Tibial nerve (tissue), 4 donors: ENCODE measurements around the gene DLEU7. TPM values are rescaled to one million over a fixed set of nuclear protein-coding genes. Genes with fewer than 3 reads are reported as not detected.

ENCODE experiments used
- DNase-seq, 2 donors: peaks; one replicate each; pipeline ENCODE4 v3.0.0-alpha.2; 2019; ENCODE audit warnings: low spot score in 2 of 2
- H3K27ac ChIP-seq, 4 donors: fragments of 200-600 bp; sonication (generic) in 3 of 4; one replicate each; pipeline ENCODE4 v1.5.1; 2017 to 2019; ENCODE audit warnings: mild to moderate bottlenecking in 1 of 4
- H3K27me3 ChIP-seq, 2 donors: fragments of 200-600 bp; sonication (generic) in 1 of 2; one replicate each; pipeline versions ENCODE4 v1.5.1 to v1.6.0; 2017 to 2019
- H3K36me3 ChIP-seq, 3 donors: fragments of 200-600 bp; sonication (generic); one replicate each; pipeline ENCODE4 v1.5.1; 2018 to 2019
- H3K4me1 ChIP-seq, 4 donors: fragments of 200-600 bp; sonication (generic) in 3 of 4; one replicate each; pipeline ENCODE4 v1.5.1; 2017 to 2019
- H3K4me3 ChIP-seq, 4 donors: fragments of 200-600 bp; sonication (generic) in 3 of 4; one replicate each; pipeline ENCODE4 v1.5.1; 2017 to 2019; ENCODE audit warnings: mild to moderate bottlenecking in 1 of 4, moderate library complexity in 1 of 4
- H3K9me3 ChIP-seq, 4 donors: fragments of 200-600 bp; sonication (generic) in 3 of 4; one replicate each; pipeline ENCODE4 v1.5.1; 2017 to 2019
- CTCF ChIP-seq, 5 experiments: fragments of 200-600 bp in 3 of 5; fragments of 450-650 bp in 2 of 5; sonication (generic) in 3 of 5; IDR thresholded peaks; one replicate each; pipeline ENCODE4 v1.5.1; 2016 to 2019; ENCODE audit warnings: antibody characterized with exemption in 5 of 5, mild to moderate bottlenecking in 3 of 5, moderate library complexity in 2 of 5
- EP300 ChIP-seq, 2 donors: sonication (generic); formaldehyde crosslinking; IDR thresholded peaks; one replicate each; pipeline ENCODE4 v1.6.1; 2017; ENCODE audit warnings: antibody characterized with exemption in 2 of 2, mild to moderate bottlenecking in 1 of 2
- POLR2A ChIP-seq, 2 donors: fragments of 450-650 bp; IDR thresholded peaks; one replicate each; pipeline ENCODE4 v1.6.1; 2017; ENCODE audit warnings: antibody characterized with exemption in 2 of 2, mild to moderate bottlenecking in 2 of 2, moderate library complexity in 2 of 2
- WGBS, 2 donors: methylation state at CpG; one replicate each; pipeline ENCODE4 v1.1.5; 2018; 5-methylcytosine and 5-hydroxymethylcytosine counted together
- total RNA-seq, 4 donors: library from RNA; depleted of rRNA; stranded (reverse); fragments of >200 nt; gene quantifications; one replicate each; pipeline ENCODE4 v1.1.0, GENCODE V29; 2016

Gene DLEU7
- total RNA-seq, 4 donors from 2014 or later, result 6.7 to 43.5 (median 11.5) TPM

GRCh38 chr13:50873467-50873866 lies 30.0 kb upstream of the DLEU7 start:
- Histone ChIP-seq H3K4me3 (no peak overlapping the region), H3K4me1 (no peaks in the 10 kb centered on the region), H3K27me3 (no peaks in the 10 kb centered on the region), H3K9me3 (no peaks in the 10 kb centered on the region), H3K27ac (no peak overlapping the region), H3K36me3 (no peaks in the 10 kb centered on the region)
- WGBS, 2 donors, result 65 to 73% methylated on average over 2 of the region's 2 CpGs
- no peak for TF ChIP-seq CTCF (IDR thresholded peaks at IDR 0.05)
- no peak for DNase-seq

GRCh38 chr13:50871405-50871804 lies 27.9 kb upstream of the DLEU7 start:
- TF ChIP-seq POLR2A (IDR thresholded peaks at IDR 0.05), result no peak
- TF ChIP-seq CTCF (IDR thresholded peaks at IDR 0.05), result no peak
- no peak for TF ChIP-seq EP300 (IDR thresholded peaks at IDR 0.05)
- WGBS, 2 donors, result 91 to 96% methylated on average over 1 of the region's 1 CpG
- H3K4me1 ChIP-seq, result peaks cover 0 to 5% (median 0%) of the 10 kb centered on the region in 4 donors
- DNase-seq, result no peak
- H3K27me3 ChIP-seq, result no peaks in the 10 kb centered on the region
- H3K4me3 ChIP-seq, result no peak overlapping the region
- H3K36me3 ChIP-seq, result no peaks in the 10 kb centered on the region
- H3K9me3 ChIP-seq, result no peaks in the 10 kb centered on the region
- H3K27ac ChIP-seq, result no peak overlapping the region

GRCh38 chr13:50867637-50867945 lies 24.1 kb upstream of the DLEU7 start:
- TF ChIP-seq POLR2A (IDR thresholded peaks at IDR 0.05), result no peak
- no peak for TF ChIP-seq EP300 (IDR thresholded peaks at IDR 0.05)
- Histone ChIP-seq H3K9me3 (peaks cover 0 to 2% (median under 1%) of the 10 kb centered on the region in 4 donors), H3K27me3 (no peaks in the 10 kb centered on the region), H3K4me3 (no peak overlapping the region), H3K36me3 (no peaks in the 10 kb centered on the region), H3K4me1 (peaks cover 0 to 5% (median 0%) of the 10 kb centered on the region in 4 donors), H3K27ac (no peak overlapping the region)
- 48% methylated on average over 3 of the region's 3 CpGs for WGBS, 2 donors
- no peak for DNase-seq

GRCh38 chr13:50866817-50867636 lies 23.5 kb upstream of the DLEU7 start:
- no peak for TF ChIP-seq POLR2A (IDR thresholded peaks at IDR 0.05)
- no peak for TF ChIP-seq CTCF (IDR thresholded peaks at IDR 0.05)
- no peak for TF ChIP-seq EP300 (IDR thresholded peaks at IDR 0.05)
- no peak overlapping the region for H3K4me3 ChIP-seq
- WGBS, 2 donors, result 75 to 78% methylated on average over 2 of the region's 2 CpGs

GRCh38 chr13:50864492-50864891 lies 21.0 kb upstream of the DLEU7 start:
- peaks cover 0 to 25% (median 6%) of the 10 kb centered on the region in 4 donors for H3K9me3 ChIP-seq
- peaks cover 0 to 5% (median 0%) of the 10 kb centered on the region in 4 donors for H3K4me1 ChIP-seq
- no peaks in the 10 kb centered on the region for H3K27me3 ChIP-seq
- no peak for DNase-seq
- H3K4me3 ChIP-seq, result no peak overlapping the region
- no peaks in the 10 kb centered on the region for H3K36me3 ChIP-seq
- H3K27ac ChIP-seq, result no peak overlapping the region
- 94 to 100% methylated on average over 1 of the region's 1 CpG for whole genome bisulfite sequencing, 2 donors
- TF ChIP-seq POLR2A (IDR thresholded peaks at IDR 0.05), result no peak
- TF ChIP-seq CTCF (IDR thresholded peaks at IDR 0.05), result no peak
- no peak for TF ChIP-seq EP300 (IDR thresholded peaks at IDR 0.05)

More at GRCh38 chr13:50866817-50867636, 23.5 kb upstream of the DLEU7 start:
- no peaks in the 10 kb centered on the region for H3K27me3 ChIP-seq
- H3K9me3 ChIP-seq, result peaks cover 0 to 6% (median 3%) of the 10 kb centered on the region in 4 donors
- DNase-seq, result no peak
- H3K4me1 ChIP-seq, result peaks cover 0 to 5% (median 0%) of the 10 kb centered on the region in 4 donors
- no peaks in the 10 kb centered on the region for H3K36me3 ChIP-seq
- no peak overlapping the region for H3K27ac ChIP-seq
